ENCODE results near the gene KRT6B.
"Not testable (repeated sequence)": the region's sequence is repeated elsewhere in the genome, so short reads cannot be mapped to it uniquely, and the experiment has no call there.

KRT6B gene

GRCh38 chr12:52411815-52412214 lies 40.1 kb downstream of the KRT6B start:
- DNase-seq (ENCODE audit: low spot score): no peak

- DNase-seq (ENCODE audit: low spot score): not testable (repeated sequence)
Observed at GRCh38 chr12:52410589-52411248, 41.2 kb downstream of the KRT6B start.

GRCh38 chr12:52407918-52408317 lies 44.0 kb downstream of the KRT6B start:
- no peak for DNase-seq (ENCODE audit: low spot score)

- no peak for DNase-seq (ENCODE audit: low spot score)
Observed at GRCh38 chr12:52405922-52406385, 46.0 kb downstream of the KRT6B start, which contains the start of gene KRT82. Gene KRT82 (minus strand): TSS chr12:52406335. CDS start chr12:52406277, 58 bp downstream.

- DNase-seq (ENCODE audit: low spot score): no peak
Observed at GRCh38 chr12:52404951-52405350, 47.0 kb downstream of the KRT6B start.

- no peak for DNase-seq (ENCODE audit: low spot score)
Observed at GRCh38 chr12:52403561-52403960, 48.4 kb downstream of the KRT6B start.

- no peak for DNase-seq (ENCODE audit: low spot score)
Observed at GRCh38 chr12:52402873-52403540, 48.9 kb downstream of the KRT6B start.

- no peak for DNase-seq (ENCODE audit: low spot score)
Observed at GRCh38 chr12:52402377-52402776, 49.6 kb downstream of the KRT6B start.

GRCh38 chr12:52401926-52402325 lies 50.0 kb downstream of the KRT6B start:
- no peak for DNase-seq (ENCODE audit: low spot score)

GRCh38 chr12:52401526-52401925 lies 50.4 kb downstream of the KRT6B start:
- no peak for DNase-seq (ENCODE audit: low spot score)

- DNase-seq (ENCODE audit: low spot score): no peak
Observed at GRCh38 chr12:52400906-52401305, 51.0 kb downstream of the KRT6B start.

GRCh38 chr12:52399756-52400155 lies 52.2 kb downstream of the KRT6B start:
- no peak for DNase-seq (ENCODE audit: low spot score)

GRCh38 chr12:52398176-52398575 lies 53.8 kb downstream of the KRT6B start:
- DNase-seq (ENCODE audit: low spot score): no peak

GRCh38 chr12:52396656-52397055 lies 55.3 kb downstream of the KRT6B start:
- no peak for DNase-seq (ENCODE audit: low spot score)
